OCI-LY7 (cell line): Measurements from ENCODE around the gene ZFHX2. TPM values are rescaled to one million over a fixed set of nuclear protein-coding genes. Genes with fewer than 3 reads are reported as not detected.
A peak's percentile ranks its signal among the peaks of the same experiment; 100 is the strongest.

ENCODE experiments used
- BruUV-seq: library from RNA; stranded (reverse); fragments of 400-500 nt; replicated peaks from 2 replicates; lab custom pipeline; 2021; lab: Mats Ljungman, UMichigan
- CTCF ChIA-PET: fragments of 300-600 bp; sonication (Branson Sonifier 250); formaldehyde crosslinking; loops from one replicate; lab custom pipeline; 2022; ENCODE audit warnings: antibody characterized with exemption; ENCODE audit not compliant: unreplicated experiment; lab: Charles Lee
- POLR2A ChIA-PET: fragments of 300-600 bp; sonication (Branson Sonifier 250); formaldehyde crosslinking; loops from one replicate; lab custom pipeline; 2022; ENCODE audit warnings: antibody characterized with exemption; lab: Charles Lee
- DNase-seq: peaks from one replicate; pipeline ENCODE4 v3.0.0-alpha.2; 2015; ENCODE audit warnings: low spot score
- H2AFZ ChIP-seq: fragments of 200-600 bp; sonication (generic), shearing (Covaris generic); 2 replicates; pipeline ENCODE4 v1.6.1; 2014; ENCODE audit warnings: mild to moderate bottlenecking, antibody characterized with exemption, low read length, moderate library complexity
- H3K27ac ChIP-seq: fragments of 200-600 bp; sonication (generic); 2 replicates; pipeline ENCODE4 v1.5.1; 2014; ENCODE audit warnings: mixed run types, low read depth, mild to moderate bottlenecking, moderate library complexity, low read length, inconsistent platforms; ENCODE audit not compliant: poor library complexity, severe bottlenecking
- H3K36me3 ChIP-seq: fragments of 200-600 bp; sonication (generic); 2 replicates; pipeline ENCODE4 v1.6.1; 2014; ENCODE audit warnings: mild to moderate bottlenecking, antibody characterized with exemption, low read length, moderate library complexity, mixed read lengths; ENCODE audit not compliant: insufficient read depth
- H3K4me1 ChIP-seq: fragments of 200-600 bp; sonication (generic); 2 replicates; pipeline ENCODE4 v1.5.1; 2014; ENCODE audit warnings: mild to moderate bottlenecking, low read length; ENCODE audit not compliant: insufficient read depth, poor library complexity, severe bottlenecking
- H3K4me2 ChIP-seq: fragments of 200-600 bp; sonication (generic); 2 replicates; pipeline ENCODE4 v1.6.1; 2014; ENCODE audit warnings: mild to moderate bottlenecking, low read length
- H3K4me3 ChIP-seq: fragments of 200-600 bp; sonication (generic); 2 replicates; pipeline ENCODE4 v1.5.1; 2014; ENCODE audit warnings: mild to moderate bottlenecking, low read depth, low read length; ENCODE audit not compliant: poor library complexity, severe bottlenecking
- H3K79me2 ChIP-seq: fragments of 200-600 bp; sonication (generic); 2 replicates; pipeline ENCODE4 v1.6.1; 2016; ENCODE audit warnings: low read depth, mild to moderate bottlenecking, low read length, moderate library complexity, mixed read lengths; ENCODE audit not compliant: insufficient read depth
- H3K9me2 ChIP-seq: fragments of 200-600 bp; sonication (generic); 2 replicates; pipeline ENCODE4 v1.6.1; 2016; ENCODE audit warnings: mild to moderate bottlenecking, low read length, mixed read lengths; ENCODE audit not compliant: insufficient read depth
- H3K9me3 ChIP-seq: fragments of 200-600 bp; sonication (generic); 2 replicates; pipeline ENCODE4 v1.6.1; 2014; ENCODE audit warnings: mild to moderate bottlenecking, mixed run types, low read length, mixed read lengths
- H4K20me1 ChIP-seq: fragments of 200-600 bp; sonication (generic); 2 replicates; pipeline ENCODE4 v1.6.1; 2014; ENCODE audit warnings: mild to moderate bottlenecking, antibody characterized with exemption, low read length, moderate library complexity, mixed read lengths; ENCODE audit not compliant: insufficient read depth
- EZH2phosphoT487 ChIP-seq: fragments of 200-600 bp; sonication (generic); IDR thresholded peaks from 2 replicates; pipeline ENCODE4 v1.6.1; 2018; ENCODE audit warnings: low read depth, borderline replicate concordance, mild to moderate bottlenecking, mixed run types, antibody characterized with exemption, low read length, moderate library complexity, mixed read lengths
- intact Hi-C: fragments of 100-400 bp; cut with micrococcal nuclease; formaldehyde crosslinking; loops from one replicate; pipeline ENCODE4 v1.10.0; 2022; ENCODE audit not compliant: unreplicated experiment
- total RNA-seq, 2 experiments: library from RNA; depleted of rRNA in 1 of 2; stranded (reverse); fragments of >200 nt in 1 of 2; shearing (Covaris generic) in 1 of 2; gene quantifications; 2 replicates each; pipeline ENCODE4 v1.2.3, GENCODE V29; 2014 to 2022
- TF ChIP-seq, protein P1 (sequence below): fragments of 200-600 bp; sonication (generic); conservative IDR thresholded peaks from 2 replicates; pipeline ENCODE4 v1.5.1; 2014; ENCODE audit warnings: mild to moderate bottlenecking, antibody characterized with exemption, low read length, moderate library complexity, mixed read lengths

Gene ZFHX2
- total RNA-seq, 2 experiments from 2014 or later: 0.60 to 1.8 TPM

DNA sequence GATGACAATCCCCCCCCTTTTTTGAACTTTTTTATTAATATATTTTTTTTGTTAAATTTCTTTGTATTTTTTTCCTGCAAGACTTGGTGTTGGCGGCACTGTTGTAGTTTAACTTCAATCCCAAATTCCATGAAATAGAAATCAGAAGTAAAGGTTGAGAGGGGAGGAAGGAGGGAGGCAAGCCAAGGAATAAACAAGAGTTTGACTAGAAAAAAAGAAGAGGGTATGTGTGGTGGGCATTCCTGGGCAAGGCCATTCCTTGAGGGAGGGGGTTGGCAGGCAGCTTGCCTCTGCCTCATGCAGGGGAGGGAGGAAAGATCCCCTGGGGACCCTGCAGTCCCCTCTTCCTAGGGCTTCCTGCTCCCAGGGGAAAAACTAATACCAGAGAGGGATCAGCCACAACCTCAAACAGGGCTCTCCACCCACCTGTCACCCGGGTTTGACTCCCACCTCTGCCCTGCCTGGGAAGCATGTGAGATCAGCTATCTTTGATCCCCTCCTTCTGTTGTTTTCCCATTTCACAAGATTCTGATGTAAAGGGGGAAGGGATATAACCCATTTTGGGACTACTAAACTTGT lies 16.5 kb upstream of the ZFHX2 start:
- H3K79me2 ChIP-seq: peaks cover 9% of the 10 kb centered on the region; the same call in 1 of the 2 replicates
- intact Hi-C loops: loop anchor here (10.0 kb wide), 1 partner anchor 797 kb away; the partner anchor contains the start of gene NFATC4
- H3K4me1 ChIP-seq: peaks cover 29% of the 10 kb centered on the region
- peak overlapping the region; percentile 53; the same call in 1 of the 2 replicates for H2AFZ ChIP-seq
- H3K9me3 ChIP-seq: no peaks in the 10 kb centered on the region
- H4K20me1 ChIP-seq: no peaks in the 10 kb centered on the region; the same call in 1 of the 2 replicates
- H3K9me2 ChIP-seq: no peaks in the 10 kb centered on the region
- ChIA-PET CTCF (interaction anchor here (0.7 kb wide), 1 partner anchor 363 kb away, joined by 3 read pairs; no protein-coding TSS in a partner anchor), POLR2A (interaction anchor here (1.0 to 1.7 kb wide), 4 partner anchors 10 to 93 kb away, joined by 3 to 9 read pairs (median 5); no protein-coding TSS in a partner anchor)
- peak overlapping the region; percentile 96 for H3K4me2 ChIP-seq
- H3K36me3 ChIP-seq: peaks cover 31% of the 10 kb centered on the region; the same call in 1 of the 2 replicates
- peak overlapping the region; percentile 55 for H3K27ac ChIP-seq
- no peak for TF ChIP-seq EZH2phosphoT487
- TF ChIP-seq, protein P1, sequence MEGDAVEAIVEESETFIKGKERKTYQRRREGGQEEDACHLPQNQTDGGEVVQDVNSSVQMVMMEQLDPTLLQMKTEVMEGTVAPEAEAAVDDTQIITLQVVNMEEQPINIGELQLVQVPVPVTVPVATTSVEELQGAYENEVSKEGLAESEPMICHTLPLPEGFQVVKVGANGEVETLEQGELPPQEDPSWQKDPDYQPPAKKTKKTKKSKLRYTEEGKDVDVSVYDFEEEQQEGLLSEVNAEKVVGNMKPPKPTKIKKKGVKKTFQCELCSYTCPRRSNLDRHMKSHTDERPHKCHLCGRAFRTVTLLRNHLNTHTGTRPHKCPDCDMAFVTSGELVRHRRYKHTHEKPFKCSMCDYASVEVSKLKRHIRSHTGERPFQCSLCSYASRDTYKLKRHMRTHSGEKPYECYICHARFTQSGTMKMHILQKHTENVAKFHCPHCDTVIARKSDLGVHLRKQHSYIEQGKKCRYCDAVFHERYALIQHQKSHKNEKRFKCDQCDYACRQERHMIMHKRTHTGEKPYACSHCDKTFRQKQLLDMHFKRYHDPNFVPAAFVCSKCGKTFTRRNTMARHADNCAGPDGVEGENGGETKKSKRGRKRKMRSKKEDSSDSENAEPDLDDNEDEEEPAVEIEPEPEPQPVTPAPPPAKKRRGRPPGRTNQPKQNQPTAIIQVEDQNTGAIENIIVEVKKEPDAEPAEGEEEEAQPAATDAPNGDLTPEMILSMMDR: no peak
- BruUV-seq: TSS peak; percentile 88
- peak overlapping the region; percentile 85 for H3K4me3 ChIP-seq
- DNase-seq: no peak

DNA sequence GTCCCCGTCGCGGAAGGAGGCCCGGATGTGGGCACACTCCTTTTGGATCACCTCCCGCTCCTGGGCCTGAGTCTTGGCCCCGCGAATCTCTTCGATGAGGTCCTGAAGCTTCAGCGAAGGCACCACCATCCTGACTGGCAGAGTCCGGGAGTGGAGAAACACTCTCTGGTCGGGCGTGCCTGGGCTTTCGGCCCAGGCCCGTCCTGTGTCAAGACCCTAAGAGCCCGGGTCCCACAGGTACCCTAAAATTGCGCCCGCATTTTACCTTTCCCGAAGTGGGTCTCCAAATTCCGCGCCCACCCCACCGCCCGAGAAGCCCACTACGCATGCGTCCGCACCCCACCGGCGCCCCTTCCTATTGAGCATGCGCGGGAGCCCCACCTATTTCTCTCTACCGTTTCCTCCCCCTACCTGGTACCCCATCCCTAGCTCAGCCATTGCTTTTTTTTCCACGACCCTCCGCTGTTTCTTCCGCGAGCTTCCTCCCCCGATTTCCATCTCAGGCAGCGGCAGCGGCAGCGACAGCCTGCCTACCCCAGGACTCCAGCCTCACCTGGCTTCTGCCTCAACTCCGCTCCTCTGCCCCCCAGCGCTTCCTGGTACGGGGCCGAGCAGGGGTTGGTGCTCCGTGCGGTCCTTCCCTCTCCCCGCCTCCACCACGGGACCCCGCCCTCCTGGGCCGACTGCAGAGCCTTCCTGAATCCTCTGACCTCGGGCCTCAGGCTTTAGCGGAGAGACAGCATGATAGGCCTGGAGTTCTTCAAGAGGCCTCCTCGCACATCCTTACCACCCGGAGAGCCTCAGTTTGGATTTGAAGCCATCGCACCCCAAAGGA lies 15.8 kb upstream of the ZFHX2 start, which contains the start of gene AP1G2:
Gene AP1G2, minus strand, starts transcription at position 606 of the 835 bp plus-strand sequence. Its CDS starts 477 bp downstream, at position 129.
- peaks cover 9% of the 10 kb centered on the region; the same call in 1 of the 2 replicates for H3K79me2 ChIP-seq

More for the DNA sequence above, 15.8 kb upstream of the ZFHX2 start, which contains the start of gene AP1G2:
- peak within 1 kb of the TSS; percentile 96 for H3K4me2 ChIP-seq
- H4K20me1 ChIP-seq: no peaks in the 10 kb centered on the region; the same call in 1 of the 2 replicates
- intact Hi-C loops: loop anchor here (10.0 kb wide), 1 partner anchor 797 kb away; the partner anchor contains the start of gene NFATC4
- H3K4me1 ChIP-seq: peaks cover 29% of the 10 kb centered on the region
- no TSS peak for BruUV-seq
- peak; percentile 90 for DNase-seq
- CTCF ChIA-PET: interaction anchor here (0.7 kb wide), 1 partner anchor 9 kb away, joined by 3 read pairs; no protein-coding TSS in a partner anchor
- peak within 1 kb of the TSS; percentile 55 for H3K27ac ChIP-seq
- no peak for TF ChIP-seq EZH2phosphoT487
- TF ChIP-seq, protein P1: no peak
- H2AFZ ChIP-seq: peak within 1 kb of the TSS; percentile 53; the same call in 1 of the 2 replicates
- no peaks in the 10 kb centered on the region for H3K9me2 ChIP-seq
- H3K36me3 ChIP-seq: peaks cover 38% of the 10 kb centered on the region; the same call in 1 of the 2 replicates
- H3K4me3 ChIP-seq: peak within 1 kb of the TSS; percentile 85
- H3K9me3 ChIP-seq: no peaks in the 10 kb centered on the region
- POLR2A ChIA-PET: interaction anchor here (0.8 to 1.7 kb wide), 5 partner anchors 10 to 526 kb away, joined by 3 to 9 read pairs (median 3); partner anchors contain the start of gene PCK2
